IMR-90 (cell line): Measurements from ENCODE around the gene AQP5. TPM values are rescaled to one million over a fixed set of nuclear protein-coding genes. Genes with fewer than 3 reads are reported as not detected.

ENCODE experiments used
- ATAC-seq: fragments of 200-7000 bp; cut with Tn5 transposase; 2 replicates; pipeline ENCODE4 v1.9.1; 2020; ENCODE audit warnings: low read depth, mild to moderate bottlenecking, moderate library complexity
- BruUV-seq: library from RNA; stranded (reverse); fragments of 400-500 nt; replicated peaks from 2 replicates; lab custom pipeline; 2021; lab: Mats Ljungman, UMichigan
- CTCF ChIA-PET: fragments of 300-600 bp; formaldehyde crosslinking; extraction: SDS; loops from one replicate; lab custom pipeline; 2021; ENCODE audit warnings: antibody characterized with exemption; lab: Yijun Ruan, JAX
- POLR2A ChIA-PET: fragments of 300-600 bp; sonication (Branson Sonifier 250); formaldehyde crosslinking; loops from one replicate; lab custom pipeline; 2022; ENCODE audit warnings: antibody characterized with exemption; ENCODE audit not compliant: unreplicated experiment; lab: Charles Lee
- DNase-seq: peaks from one replicate; pipeline ENCODE4 v3.0.0; 2013
- H2AFZ ChIP-seq: replicated peaks from 2 replicates; pipeline ENCODE3; 2013; ENCODE audit warnings: low read length, mild to moderate bottlenecking; ENCODE audit not compliant: poor library complexity
- H2AK5ac ChIP-seq: 2 replicates; pipeline ENCODE4 v1.6.1; 2013; ENCODE audit warnings: low read depth, low read length, inconsistent platforms
- H2AK9ac ChIP-seq: replicated peaks from 2 replicates; pipeline ENCODE3; 2013; ENCODE audit warnings: mild to moderate bottlenecking, low read depth, low read length, moderate library complexity; ENCODE audit not compliant: poor library complexity
- H2BK120ac ChIP-seq: 2 replicates; pipeline ENCODE4 v1.6.1; 2013; ENCODE audit warnings: low read depth, low read length, inconsistent platforms
- H2BK15ac ChIP-seq: 3 replicates; pipeline ENCODE4 v1.6.1; 2013; ENCODE audit warnings: low read depth, low read length, inconsistent platforms
- H2BK20ac ChIP-seq: 2 replicates; pipeline ENCODE4 v1.6.1; 2013; ENCODE audit warnings: low read depth, mild to moderate bottlenecking, inconsistent platforms, low read length, moderate library complexity
- H2BK5ac ChIP-seq: 2 replicates; pipeline ENCODE4 v1.6.1; 2013; ENCODE audit warnings: mild to moderate bottlenecking, low read depth, low read length, inconsistent platforms; ENCODE audit not compliant: poor library complexity, severe bottlenecking
- H3K14ac ChIP-seq: replicated peaks from 2 replicates; pipeline ENCODE4 v1.6.1; 2013; ENCODE audit warnings: low read depth, low read length, inconsistent platforms
- H3K18ac ChIP-seq: 2 replicates; pipeline ENCODE4 v1.6.1; 2013; ENCODE audit warnings: low read depth, low read length, control low read depth
- H3K23ac ChIP-seq: 2 replicates; pipeline ENCODE4 v1.6.1; 2013; ENCODE audit warnings: low read depth, low read length, inconsistent platforms
- H3K27ac ChIP-seq: 2 replicates; pipeline ENCODE4 v1.5.1; 2013; ENCODE audit warnings: mild to moderate bottlenecking, control low read depth, low read length; ENCODE audit not compliant: insufficient read depth
- H3K27me3 ChIP-seq: 2 replicates; pipeline ENCODE4 v1.6.1; 2013; ENCODE audit warnings: low read length; ENCODE audit not compliant: control insufficient read depth, insufficient read depth
- H3K36me3 ChIP-seq: 2 replicates; pipeline ENCODE4 v1.6.1; 2013; ENCODE audit warnings: low read length, mixed read lengths; ENCODE audit not compliant: control insufficient read depth, insufficient read depth
- H3K4ac ChIP-seq: 2 replicates; pipeline ENCODE4 v1.6.1; 2013; ENCODE audit warnings: low read depth, low read length, inconsistent platforms
- H3K4me1 ChIP-seq: 2 replicates; pipeline ENCODE4 v1.6.1; 2013; ENCODE audit warnings: low read length, mixed read lengths; ENCODE audit not compliant: control insufficient read depth, insufficient read depth
- H3K4me2 ChIP-seq: 2 replicates; pipeline ENCODE4 v1.6.1; 2013; ENCODE audit warnings: low read depth, mild to moderate bottlenecking, control low read depth, low read length, moderate library complexity
- H3K4me3 ChIP-seq: 2 replicates; pipeline ENCODE4 v1.5.1; 2013; ENCODE audit warnings: low read depth, mild to moderate bottlenecking, control low read depth, low read length, moderate library complexity; ENCODE audit not compliant: insufficient read depth
- H3K56ac ChIP-seq: 2 replicates; pipeline ENCODE4 v1.6.1; 2013; ENCODE audit warnings: low read length, inconsistent platforms; ENCODE audit not compliant: insufficient read depth; ENCODE audit errors: extremely low read depth
- H3K79me1 ChIP-seq, 2 experiments: 2 replicates each; pipeline ENCODE4 v1.6.1; 2013; ENCODE audit warnings: low read length in 2 of 2, inconsistent platforms in 1 of 2, low read depth in 1 of 2
- H3K9ac ChIP-seq: 2 replicates; pipeline ENCODE4 v1.6.1; 2013; ENCODE audit warnings: low read depth, low read length, control low read depth
- H3K9me1 ChIP-seq: 2 replicates; pipeline ENCODE4 v1.6.1; 2013; ENCODE audit warnings: low read length, inconsistent platforms; ENCODE audit not compliant: insufficient read depth
- H3K9me3 ChIP-seq: 2 replicates; pipeline ENCODE4 v1.6.1; 2013; ENCODE audit warnings: low read length; ENCODE audit not compliant: control insufficient read depth, insufficient read depth
- H4K20me1 ChIP-seq: 2 replicates; pipeline ENCODE4 v1.6.1; 2013; ENCODE audit warnings: low read length, inconsistent platforms; ENCODE audit not compliant: insufficient read depth
- H4K5ac ChIP-seq: 2 replicates; pipeline ENCODE4 v1.6.1; 2013; ENCODE audit warnings: mild to moderate bottlenecking, low read depth, low read length, control low read depth
- H4K8ac ChIP-seq, 2 experiments: 2 replicates each; pipeline ENCODE4 v1.6.1; 2013; ENCODE audit warnings: low read depth in 2 of 2, low read length in 2 of 2, control low read depth in 1 of 2, inconsistent platforms in 1 of 2
- H4K91ac ChIP-seq: 2 replicates; pipeline ENCODE4 v1.6.1; 2013; ENCODE audit warnings: low read depth, low read length, inconsistent platforms; ENCODE audit not compliant: insufficient read depth
- CEBPB ChIP-seq: IDR thresholded peaks from 2 replicates; pipeline ENCODE4 v1.6.1; 2012; ENCODE audit warnings: low read depth, low read length, improper control_type of control experiment
- CHD1 ChIP-seq: IDR thresholded peaks from 2 replicates; pipeline ENCODE4 v1.6.1; 2012; ENCODE audit warnings: low read depth, low read length, improper control_type of control experiment
- CTCF ChIP-seq: conservative IDR thresholded peaks from 2 replicates; pipeline ENCODE4 v1.5.1; 2012; ENCODE audit warnings: mild to moderate bottlenecking, low read depth, low read length, improper control_type of control experiment
- ELK1 ChIP-seq: fragments of 150-350 bp; IDR thresholded peaks from 2 replicates; pipeline ENCODE4 v1.6.1; 2016; ENCODE audit warnings: low read depth, mild to moderate bottlenecking, low read length, moderate library complexity, borderline replicate concordance
- FOS ChIP-seq: fragments of 150-350 bp; IDR thresholded peaks from 2 replicates; pipeline ENCODE4 v1.6.1; 2016; ENCODE audit warnings: low read depth, low read length
- MAFK ChIP-seq: IDR thresholded peaks from 2 replicates; pipeline ENCODE4 v1.6.1; 2012; ENCODE audit warnings: low read depth, low read length, improper control_type of control experiment
- MAZ ChIP-seq: IDR thresholded peaks from 2 replicates; pipeline ENCODE4 v1.6.1; 2012; ENCODE audit warnings: low read depth, mild to moderate bottlenecking, low read length, improper control_type of control experiment, moderate library complexity, borderline replicate concordance
- MXI1 ChIP-seq: IDR thresholded peaks from 2 replicates; pipeline ENCODE4 v1.6.1; 2012; ENCODE audit warnings: low read depth, mild to moderate bottlenecking, low read length, moderate library complexity, borderline replicate concordance
- NFE2L2 ChIP-seq: fragments of 150-350 bp; IDR thresholded peaks from 2 replicates; pipeline ENCODE4 v1.6.1; 2016; ENCODE audit warnings: low read depth, mild to moderate bottlenecking, low read length
- POLR2A ChIP-seq: IDR thresholded peaks from 2 replicates; pipeline ENCODE4 v1.6.1; 2012; ENCODE audit warnings: mild to moderate bottlenecking, low read depth, low read length
- RAD21 ChIP-seq: IDR thresholded peaks from 2 replicates; pipeline ENCODE4 v1.6.1; 2012; ENCODE audit warnings: low read length, improper control_type of control experiment
- RCOR1 ChIP-seq: IDR thresholded peaks from 2 replicates; pipeline ENCODE4 v1.6.1; 2012; ENCODE audit warnings: mild to moderate bottlenecking, low read length, improper control_type of control experiment; ENCODE audit not compliant: insufficient replicate concordance
- RFX5 ChIP-seq: IDR thresholded peaks from 2 replicates; pipeline ENCODE4 v1.8.0; 2012; ENCODE audit warnings: low read depth, mild to moderate bottlenecking, low read length, moderate library complexity
- SMC3 ChIP-seq: fragments of 150-350 bp; IDR thresholded peaks from 2 replicates; pipeline ENCODE4 v1.6.1; 2016; ENCODE audit warnings: low read depth, mild to moderate bottlenecking, antibody characterized with exemption, low read length, moderate library complexity
- USF2 ChIP-seq: fragments of 150-350 bp; IDR thresholded peaks from 2 replicates; pipeline ENCODE4 v1.6.1; 2017; ENCODE audit warnings: mild to moderate bottlenecking, antibody characterized with exemption, low read length, low read depth
- WGBS, 2 experiments: methylation state at CpG; one replicate each; pipeline versions ENCODE4 v1.1.5 to v1.1.7; 2013; ENCODE audit warnings: missing lambda C conversion rate in 2 of 2; ENCODE audit not compliant: insufficient read length in 1 of 2; ENCODE audit errors: extremely low coverage in 2 of 2; 5-methylcytosine and 5-hydroxymethylcytosine counted together
- dilution Hi-C: fragments of 300-500 bp; cut with HindIII; formaldehyde crosslinking; loops from one replicate; pipeline ENCODE4 v1.14.3; 2018; ENCODE audit warnings: low sequenced_read_pairs; ENCODE audit not compliant: unreplicated experiment
- in situ Hi-C: fragments of 300-500 bp; cut with MboI; formaldehyde crosslinking; loops from 3 replicates; pipeline ENCODE4 v1.14.3; 2019; ENCODE audit warnings: low sequenced_read_pairs, inconsistent platforms, mixed read lengths
- intact Hi-C: fragments of 100-400 bp; cut with micrococcal nuclease; formaldehyde crosslinking; loops from 2 replicates; pipeline ENCODE4 v1.10.0; 2022
- polyA plus RNA-seq, 3 experiments: library from polyadenylated mRNA; depleted of rRNA; stranded (reverse); fragments of >200 nt; gene quantifications; 2 replicates each; pipeline ENCODE4 v1.2.3, GENCODE V29; 2012; ENCODE audit warnings: low replicate concordance in 1 of 3
- total RNA-seq: library from RNA; depleted of rRNA; stranded (reverse); fragments of >200 nt; gene quantifications from 2 replicates; pipeline ENCODE4 v1.2.3, GENCODE V29; 2012

The AQP5 gene
- total and polyA plus RNA-seq, 2 of the 4 experiments (the other 2 are of a cell fraction): not detected

DNA sequence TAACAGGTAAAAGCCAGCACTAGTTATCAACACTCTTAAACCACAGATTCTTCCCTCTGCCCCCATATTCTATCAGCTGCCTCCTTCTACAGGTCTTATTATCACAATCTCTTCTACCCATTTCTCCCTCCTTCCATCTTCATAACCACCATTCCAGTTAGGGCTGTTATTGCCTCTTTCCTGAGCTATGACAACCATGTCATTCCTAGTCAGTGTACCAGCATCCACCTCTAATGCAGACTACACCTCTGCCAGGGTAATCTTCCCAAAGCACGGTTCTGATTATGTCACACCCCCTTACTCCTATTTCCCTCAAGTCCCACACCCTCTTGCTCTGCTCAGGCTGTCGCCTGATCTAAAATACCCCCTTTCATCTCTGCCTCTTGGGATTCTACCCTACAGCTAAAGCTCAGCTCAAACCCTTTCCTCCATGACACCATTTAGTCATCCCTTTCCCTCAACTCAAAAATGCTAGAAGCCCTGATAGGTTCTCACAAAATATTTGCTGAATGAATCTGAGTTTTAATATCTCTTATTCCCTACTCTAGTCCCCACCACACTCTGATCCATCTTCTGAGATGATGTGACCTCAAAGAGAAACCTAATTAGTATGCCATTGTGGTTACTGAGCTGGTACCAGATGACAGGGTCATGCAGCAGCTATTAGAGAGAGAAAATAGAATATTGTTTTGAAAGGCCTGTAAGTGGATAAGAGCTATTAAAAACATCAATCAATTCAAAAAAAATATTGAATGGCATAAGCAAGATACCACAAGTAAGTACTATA, 51.9 kb downstream of the AQP5 start:
- Histone ChIP-seq H2BK20ac (no peak overlapping the region), H4K91ac (no peak overlapping the region), H3K36me3 (peaks cover 3% of the 10 kb centered on the region; the same call in 1 of the 2 replicates), H4K5ac (peak overlapping the region; percentile 62; the same call in 1 of the 2 replicates), H2AFZ (no peak overlapping the region), H3K4me1 (peaks cover 4% of the 10 kb centered on the region; the same call in 1 of the 2 replicates), H3K4ac (no peak overlapping the region), H2AK5ac (no peak overlapping the region), H3K18ac (no peak overlapping the region), H3K9ac (no peak overlapping the region), H3K27me3 (no peaks in the 10 kb centered on the region), H4K20me1 (no peaks in the 10 kb centered on the region; the same call in none of the 2 replicates), H3K27ac (no peak overlapping the region), H3K9me3 (no peaks in the 10 kb centered on the region), H2AK9ac (peak overlapping the region; percentile 20), H2BK120ac (no peak overlapping the region), H3K23ac (no peak overlapping the region), H2BK5ac (no peak overlapping the region), H4K8ac (peak overlapping the region in 1 of 2 experiments; percentile 60; a peak in 2 of 4 replicates), H3K4me3 (no peak overlapping the region), H3K14ac (no peak overlapping the region), H3K4me2 (no peak overlapping the region), H3K9me1 (no peaks in the 10 kb centered on the region), H3K56ac (no peak overlapping the region), H3K79me1 (peaks cover 28 to 43% of the 10 kb centered on the region in 2 experiments), H2BK15ac (no peak overlapping the region)
- ATAC-seq: no peak
- BruUV-seq: no TSS peak
- in situ Hi-C loops (no loop called here), intact Hi-C loops (no loop called here), dilution Hi-C loops (no loop called here)
- POLR2A ChIA-PET: no interaction called here
- CTCF ChIA-PET: interaction anchor here (0.6 kb wide), 1 partner anchor 23 kb away, joined by 3 read pairs; no protein-coding TSS in a partner anchor
- 86% methylated on average over 2 of the region's 2 CpGs; no CpG with 5 or more reads in 1 of the 2 experiments for WGBS, 2 experiments
- DNase-seq: no peak
- TF ChIP-seq USF2 (no peak), RAD21 (no peak), RCOR1 (no peak), CTCF (no peak), CEBPB (no peak), SMC3 (no peak), NFE2L2 (no peak), MAFK (no peak), CHD1 (no peak), FOS (no peak), MAZ (no peak), MXI1 (no peak), RFX5 (no peak), POLR2A (no peak), ELK1 (no peak)
